AG09319 (cell line): ENCODE data around the gene PARG.
"Not testable (repeated sequence)": the region's sequence is repeated elsewhere in the genome, so short reads cannot be mapped to it uniquely, and the experiment has no call there.

Experiments used
- DNase-seq: peaks from one replicate; pipeline ENCODE4 v3.0.0-alpha.2; 2010; ENCODE audit warnings: low read depth; ENCODE audit errors: extremely low read depth
- TF ChIP-seq, protein P1 (sequence below): IDR thresholded peaks from 2 replicates; pipeline ENCODE4 v1.5.1; 2011; ENCODE audit warnings: low read depth, mild to moderate bottlenecking, inconsistent platforms, low read length, moderate library complexity

Gene PARG

DNA sequence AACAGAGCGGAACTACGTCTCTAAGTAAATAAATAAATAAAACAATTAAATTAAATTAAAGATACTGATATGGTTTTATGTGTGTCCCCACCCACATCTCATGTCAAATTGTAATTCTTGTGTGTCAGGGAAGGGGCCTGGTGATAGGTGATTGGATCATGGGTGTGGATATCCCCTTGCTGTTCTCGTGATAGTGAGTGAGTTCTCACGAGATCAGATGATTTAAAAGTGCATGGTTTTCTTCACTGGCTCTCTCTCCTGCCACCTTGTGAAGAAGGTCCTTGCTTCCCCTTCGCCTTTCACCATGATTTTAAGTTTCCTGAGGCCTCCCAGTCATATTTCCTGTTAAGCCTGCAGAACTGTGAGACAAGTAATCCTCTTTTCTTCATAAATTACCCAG, 150.7 kb downstream of the PARG start:
- TF ChIP-seq, protein P1, sequence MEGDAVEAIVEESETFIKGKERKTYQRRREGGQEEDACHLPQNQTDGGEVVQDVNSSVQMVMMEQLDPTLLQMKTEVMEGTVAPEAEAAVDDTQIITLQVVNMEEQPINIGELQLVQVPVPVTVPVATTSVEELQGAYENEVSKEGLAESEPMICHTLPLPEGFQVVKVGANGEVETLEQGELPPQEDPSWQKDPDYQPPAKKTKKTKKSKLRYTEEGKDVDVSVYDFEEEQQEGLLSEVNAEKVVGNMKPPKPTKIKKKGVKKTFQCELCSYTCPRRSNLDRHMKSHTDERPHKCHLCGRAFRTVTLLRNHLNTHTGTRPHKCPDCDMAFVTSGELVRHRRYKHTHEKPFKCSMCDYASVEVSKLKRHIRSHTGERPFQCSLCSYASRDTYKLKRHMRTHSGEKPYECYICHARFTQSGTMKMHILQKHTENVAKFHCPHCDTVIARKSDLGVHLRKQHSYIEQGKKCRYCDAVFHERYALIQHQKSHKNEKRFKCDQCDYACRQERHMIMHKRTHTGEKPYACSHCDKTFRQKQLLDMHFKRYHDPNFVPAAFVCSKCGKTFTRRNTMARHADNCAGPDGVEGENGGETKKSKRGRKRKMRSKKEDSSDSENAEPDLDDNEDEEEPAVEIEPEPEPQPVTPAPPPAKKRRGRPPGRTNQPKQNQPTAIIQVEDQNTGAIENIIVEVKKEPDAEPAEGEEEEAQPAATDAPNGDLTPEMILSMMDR, result no peak

DNA sequence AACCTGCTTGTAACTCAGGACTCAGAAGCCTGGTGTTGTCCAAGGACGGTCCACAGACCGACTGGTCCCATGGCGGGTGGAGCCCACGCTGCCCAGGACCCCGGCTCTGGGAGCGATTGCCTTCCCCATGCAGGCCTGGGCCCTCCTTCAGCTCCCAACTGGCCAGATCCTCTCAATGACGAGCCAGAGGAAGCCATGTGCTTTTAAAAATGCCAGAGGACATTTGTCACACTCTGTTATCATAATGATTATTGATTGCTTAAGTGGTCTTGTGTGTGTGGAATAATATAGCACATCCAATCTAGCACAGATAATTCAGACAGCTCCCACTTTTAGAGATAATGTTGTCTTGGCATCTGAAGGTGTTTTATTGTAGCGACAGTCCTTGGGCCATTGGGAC, 157.1 kb downstream of the PARG start:
- no peak for DNase-seq
- TF ChIP-seq, protein P1, result no peak

More for the DNA sequence above, 150.7 kb downstream of the PARG start:
- no peak for DNase-seq

DNA sequence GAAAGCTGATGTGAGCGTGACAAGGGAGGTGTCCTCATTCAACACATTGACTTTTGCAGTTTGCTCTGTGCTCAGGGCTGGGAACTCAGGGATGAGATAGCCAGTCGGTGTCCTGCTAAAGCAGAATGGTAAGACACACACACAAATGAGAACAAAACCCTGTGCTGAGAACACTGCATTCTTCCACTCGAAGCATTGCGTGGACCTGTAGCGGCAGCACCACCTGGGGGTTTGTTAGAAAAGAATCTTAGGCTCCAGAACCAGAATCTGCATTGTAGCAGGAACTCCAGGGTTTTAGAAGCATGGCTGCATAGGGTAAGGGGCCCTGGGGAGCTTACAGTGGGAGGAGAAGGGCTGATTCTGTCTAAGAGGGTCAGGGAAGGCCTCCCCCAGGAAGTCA, 158.2 kb downstream of the PARG start:
- TF ChIP-seq, protein P1, result no peak
- no peak for DNase-seq

DNA sequence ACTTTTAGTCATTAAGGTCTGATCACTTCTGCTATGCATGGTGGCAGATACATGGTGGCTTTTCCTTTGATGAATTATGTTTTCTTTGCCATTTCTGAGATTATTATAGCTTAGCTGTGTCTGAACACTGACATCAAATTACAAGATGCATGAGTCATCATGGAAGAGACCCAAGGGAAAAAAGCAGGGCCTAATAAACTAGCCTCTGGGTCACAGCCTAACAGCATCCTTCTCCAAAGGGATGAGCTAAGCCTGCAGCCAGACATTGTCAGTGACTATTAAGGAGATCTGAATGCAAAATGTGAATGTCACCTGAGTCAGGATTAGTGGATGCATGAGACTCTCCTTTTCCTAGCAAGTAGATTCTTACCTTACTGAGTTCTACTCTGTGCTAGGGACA, 160.6 kb downstream of the PARG start:
- DNase-seq, result no peak
- TF ChIP-seq, protein P1, result no peak

DNA sequence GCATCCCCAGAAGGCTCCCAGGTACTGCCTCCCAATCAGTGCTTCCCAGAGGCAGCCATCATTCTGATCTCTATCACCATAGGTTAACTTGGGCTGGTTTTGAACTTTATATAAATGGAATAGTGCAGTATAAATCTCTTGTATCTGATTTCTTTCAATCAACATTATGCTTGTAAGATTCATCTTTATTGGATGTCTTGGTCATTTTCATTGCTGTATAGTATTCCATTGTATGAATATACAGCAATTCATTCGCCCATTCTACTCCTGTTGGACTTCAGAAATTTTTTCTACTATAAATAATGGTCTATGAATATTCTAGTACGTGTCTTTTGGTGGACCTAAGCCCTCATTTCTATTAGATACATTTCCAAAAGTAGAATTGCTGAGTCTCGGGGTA, 163.6 kb downstream of the PARG start:
- DNase-seq, result no peak
- TF ChIP-seq, protein P1, result no peak

DNA sequence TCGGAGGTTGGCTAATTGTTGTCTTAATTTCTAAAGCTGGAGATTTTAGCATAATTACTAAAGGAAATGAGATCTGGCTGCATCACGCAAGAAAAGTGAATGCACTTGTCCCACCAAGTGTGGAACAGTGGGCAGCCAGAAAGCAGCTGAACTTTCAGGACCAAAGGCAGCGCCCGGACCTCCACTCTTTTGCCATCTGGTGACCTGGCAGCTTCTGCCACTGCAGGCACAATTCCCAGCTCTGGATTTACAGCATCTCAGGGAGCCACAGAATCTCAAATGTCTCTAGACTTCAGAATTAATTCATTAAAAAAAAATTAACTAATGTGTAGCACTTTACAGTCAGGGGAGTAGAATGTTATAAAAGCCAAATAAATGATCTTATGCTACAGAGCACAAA, 165.0 kb downstream of the PARG start:
- TF ChIP-seq, protein P1, result no peak
- DNase-seq, result no peak

DNA sequence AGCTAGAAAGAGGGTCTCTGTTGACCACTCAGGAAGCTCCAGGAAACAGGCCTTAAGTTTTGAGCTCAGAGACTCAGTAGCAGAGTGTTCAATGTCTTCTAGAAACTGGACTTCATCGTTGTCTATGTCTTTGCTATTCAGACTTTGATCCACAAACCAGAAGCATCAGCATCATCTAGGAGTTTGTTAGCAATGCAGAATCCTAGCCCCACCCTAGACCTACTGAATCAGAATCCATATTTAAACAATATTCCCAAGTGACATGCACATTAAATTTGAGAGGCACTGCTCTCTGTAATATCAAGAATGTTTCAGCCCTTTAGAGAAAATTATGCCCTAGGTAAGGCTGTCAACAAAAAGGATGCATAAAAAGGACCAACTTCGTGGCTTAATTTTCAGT, 166.8 kb downstream of the PARG start:
- TF ChIP-seq, protein P1, result no peak
- DNase-seq, result no peak

DNA sequence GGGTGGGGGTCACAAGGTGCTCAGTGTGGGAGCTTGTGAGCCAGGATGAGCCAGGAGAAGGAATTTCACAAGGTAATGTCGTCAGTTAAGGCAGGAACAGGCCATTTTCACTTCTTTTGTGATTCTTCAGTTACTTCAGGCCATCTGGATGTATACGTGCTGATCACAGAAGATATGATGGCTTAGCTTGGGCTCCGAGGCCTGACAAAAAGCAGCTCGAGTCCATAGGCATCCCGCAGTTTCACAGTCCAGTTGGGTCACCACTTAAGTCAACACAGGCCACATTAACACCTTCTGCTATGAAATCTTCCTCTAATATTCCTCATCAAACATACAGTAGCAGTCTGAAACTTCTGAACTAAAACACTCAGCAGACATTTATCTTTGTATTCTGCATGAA, 168.9 kb downstream of the PARG start:
- not testable (repeated sequence) for DNase-seq

DNA sequence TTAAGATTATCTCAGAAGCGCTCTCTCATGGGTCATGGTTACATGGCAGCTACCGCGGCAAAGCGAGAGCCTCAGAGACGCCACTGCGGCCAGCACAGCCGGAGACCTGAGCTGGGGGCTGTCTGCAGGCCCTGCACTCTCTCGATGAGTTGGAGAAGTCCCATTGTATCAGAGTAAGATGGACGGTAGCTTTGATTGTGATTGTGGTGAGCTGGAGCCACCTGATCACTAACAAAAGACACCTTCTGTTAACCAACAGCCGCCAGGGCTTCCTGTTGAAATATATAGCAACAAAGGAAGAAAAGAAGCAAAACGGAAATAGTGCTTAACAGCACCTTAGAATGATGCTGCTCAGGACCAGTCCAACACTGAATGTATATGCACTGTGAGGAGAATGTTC, 170.8 kb downstream of the PARG start:
- not testable (repeated sequence) for DNase-seq
